ENCODE data around the gene PFKP.
"Not testable (repeated sequence)": the region's sequence is repeated elsewhere in the genome, so short reads cannot be mapped to it uniquely, and the experiment has no call there.

- TF ChIP-seq CTCF (IDR thresholded peaks at IDR 0.05; ENCODE audit: borderline replicate concordance, extremely low read depth, low read length, poor library complexity, severe bottlenecking); EZH2 (IDR thresholded peaks at IDR 0.05; ENCODE audit: borderline replicate concordance, low read depth, low read length, severe bottlenecking): not testable (repeated sequence)
Measured at GRCh38 chr10:3061323-3061898, 5.9 kb upstream of the PFKP start.
